Transverse colon (tissue), 3 donors: Measurements from ENCODE around the gene NLGN1.

Source experiments
- CTCF ChIP-seq, 5 experiments: fragments of 200-600 bp in 3 of 5; fragments of 450-650 bp in 2 of 5; sonication (generic) in 3 of 5; IDR thresholded peaks; 1 replicate in 2 of 5; 2 replicates in 3 of 5; pipeline ENCODE4 v1.5.1; 2016 to 2017; ENCODE audit warnings: antibody characterized with exemption in 5 of 5, inconsistent platforms in 3 of 5, mild to moderate bottlenecking in 2 of 5, moderate library complexity in 1 of 5
- POLR2A ChIP-seq: fragments of 450-650 bp; IDR thresholded peaks from one replicate; pipeline ENCODE4 v1.6.1; 2016; ENCODE audit warnings: antibody characterized with exemption, mild to moderate bottlenecking, moderate library complexity

- TF ChIP-seq POLR2A = no peak
- no peak for TF ChIP-seq CTCF (IDR thresholded peaks at IDR 0.05)
Observed at GRCh38 chr3:173398111-173398479, 551 bp downstream of the NLGN1 start.
